ENCODE results near the gene EIF3A.
"Not testable (repeated sequence)": the region's sequence is repeated elsewhere in the genome, so short reads cannot be mapped to it uniquely, and the experiment has no call there.

The EIF3A gene

GRCh38 chr10:119101366-119102098 is 20.9 kb upstream of the EIF3A start:
- DNase-seq: no peak

GRCh38 chr10:119100434-119101238 is 20.0 kb upstream of the EIF3A start:
- DNase-seq: no peak

- DNase-seq: no peak
Measured at GRCh38 chr10:119098576-119098975, 18.0 kb upstream of the EIF3A start.

GRCh38 chr10:119096641-119097415 is 16.2 kb upstream of the EIF3A start:
- DNase-seq: not testable (repeated sequence)

- DNase-seq: no peak
Measured at GRCh38 chr10:119095640-119096039, 15.0 kb upstream of the EIF3A start.

GRCh38 chr10:119090968-119091367 is 10.4 kb upstream of the EIF3A start:
- DNase-seq: no peak

GRCh38 chr10:119090026-119090795 is 9.6 kb upstream of the EIF3A start:
- DNase-seq: no peak

GRCh38 chr10:119087271-119087882 is 6.8 kb upstream of the EIF3A start:
- peak; percentile 2 for DNase-seq

- no peak for DNase-seq
Measured at GRCh38 chr10:119084896-119085295, 4.3 kb upstream of the EIF3A start.

- peak; percentile 57 for DNase-seq
Measured at GRCh38 chr10:119079599-119080520, 757 bp downstream of the EIF3A start.

- no peak for DNase-seq
Measured at GRCh38 chr10:119078422-119079179, 2.0 kb downstream of the EIF3A start.

GRCh38 chr10:119073584-119073983 is 7.0 kb downstream of the EIF3A start:
- no peak for DNase-seq

GRCh38 chr10:119070395-119071165 is 10.0 kb downstream of the EIF3A start:
- DNase-seq: no peak

- DNase-seq: no peak
Measured at GRCh38 chr10:119061926-119062325, 18.7 kb downstream of the EIF3A start.

- DNase-seq: no peak
Measured at GRCh38 chr10:119061352-119061751, 19.3 kb downstream of the EIF3A start.

GRCh38 chr10:119060107-119060506 is 20.5 kb downstream of the EIF3A start:
- DNase-seq: no peak

GRCh38 chr10:119059557-119059956 is 21.1 kb downstream of the EIF3A start:
- no peak for DNase-seq

- DNase-seq: no peak
Measured at GRCh38 chr10:119058010-119058409, 22.6 kb downstream of the EIF3A start.

- DNase-seq: no peak
Measured at GRCh38 chr10:119055472-119055871, 25.1 kb downstream of the EIF3A start.

Data from GDM1 (cell line).